ENCODE data around the gene TEX9.

The TEX9 gene

GRCh38 chr15:56456229-56456628, 91.0 kb downstream of the TEX9 start:
- DNase-seq, result no peak

- no peak for DNase-seq
Observed at GRCh38 chr15:56459096-56459495, 93.9 kb downstream of the TEX9 start.

GRCh38 chr15:56460071-56460470, 94.8 kb downstream of the TEX9 start:
- DNase-seq, result peak; percentile 27 to 57

- DNase-seq, result no peak
Observed at GRCh38 chr15:56460947-56461346, 95.7 kb downstream of the TEX9 start.

GRCh38 chr15:56464893-56465520, 99.8 kb downstream of the TEX9 start, which contains the start of gene MNS1:
Gene MNS1, minus strand, starts transcription at chr15:56465137. Its CDS starts 165 bp downstream, at chr15:56464972.
- peak; percentile 95 to 96 for DNase-seq

GRCh38 chr15:56467616-56468015, 102.4 kb downstream of the TEX9 start:
- DNase-seq, result no peak

- DNase-seq, result peak; percentile 35 to 52
Observed at GRCh38 chr15:56468401-56468800, 103.2 kb downstream of the TEX9 start.

GRCh38 chr15:56469483-56469882, 104.3 kb downstream of the TEX9 start:
- peak; percentile 18 to 31 for DNase-seq

- DNase-seq, result no peak
Observed at GRCh38 chr15:56471440-56472069, 106.3 kb downstream of the TEX9 start.

- no peak for DNase-seq
Observed at GRCh38 chr15:56472278-56472677, 107.1 kb downstream of the TEX9 start.

- DNase-seq, result no peak
Observed at GRCh38 chr15:56473017-56473416, 107.8 kb downstream of the TEX9 start.

GRCh38 chr15:56475351-56475750, 110.1 kb downstream of the TEX9 start:
- DNase-seq, result no peak

All from inflammatory macrophage (primary cell).